HK-2 (cell line): ENCODE data around the gene GRIP1.

Experiments used
- DNase-seq: peaks from one replicate; pipeline ENCODE4 v3.0.0-alpha.2; 2018; ENCODE audit not compliant: unreplicated experiment

GRIP1 gene

GRCh38 chr12:66678338-66679275 lies at the start of gene GRIP1:
Gene GRIP1, minus strand, starts transcription at chr12:66679076. Its CDS starts 172 bp downstream, at chr12:66678904.
- no peak for DNase-seq

GRCh38 chr12:66726556-66726955 lies 47.7 kb upstream of the GRIP1 start:
- DNase-seq, result no peak

GRCh38 chr12:66725031-66725430 lies 46.2 kb upstream of the GRIP1 start:
- no peak for DNase-seq

GRCh38 chr12:66724616-66725015 lies 45.7 kb upstream of the GRIP1 start:
- DNase-seq, result no peak

- no peak for DNase-seq
Observed at GRCh38 chr12:66724026-66724425, 45.1 kb upstream of the GRIP1 start.

GRCh38 chr12:66719862-66720261 lies 41.0 kb upstream of the GRIP1 start:
- DNase-seq, result no peak

GRCh38 chr12:66717036-66717673 lies 38.3 kb upstream of the GRIP1 start:
- no peak for DNase-seq

- DNase-seq, result no peak
Observed at GRCh38 chr12:66716522-66716921, 37.6 kb upstream of the GRIP1 start.

GRCh38 chr12:66714709-66715108 lies 35.8 kb upstream of the GRIP1 start:
- no peak for DNase-seq

- no peak for DNase-seq
Observed at GRCh38 chr12:66713984-66714383, 35.1 kb upstream of the GRIP1 start.

GRCh38 chr12:66709893-66710292 lies 31.0 kb upstream of the GRIP1 start:
- no peak for DNase-seq

- DNase-seq, result no peak
Observed at GRCh38 chr12:66709457-66709773, 30.5 kb upstream of the GRIP1 start.

GRCh38 chr12:66708704-66709456 lies 30.0 kb upstream of the GRIP1 start:
- DNase-seq, result no peak

GRCh38 chr12:66707002-66707697 lies 28.3 kb upstream of the GRIP1 start:
- DNase-seq, result no peak

GRCh38 chr12:66699738-66700482 lies 21.0 kb upstream of the GRIP1 start:
- no peak for DNase-seq

- DNase-seq, result no peak
Observed at GRCh38 chr12:66698558-66698957, 19.7 kb upstream of the GRIP1 start.

GRCh38 chr12:66697404-66697803 lies 18.5 kb upstream of the GRIP1 start:
- no peak for DNase-seq

- no peak for DNase-seq
Observed at GRCh38 chr12:66694666-66695613, 16.1 kb upstream of the GRIP1 start.

- no peak for DNase-seq
Observed at GRCh38 chr12:66693901-66694513, 15.1 kb upstream of the GRIP1 start.

- no peak for DNase-seq
Observed at GRCh38 chr12:66692986-66693385, 14.1 kb upstream of the GRIP1 start.
